ENCODE measurements around the gene LAT.

The LAT gene

GRCh38 chr16:29009050-29009837, 24.4 kb downstream of the LAT start:
- no peak for DNase-seq

- DNase-seq: no peak
Observed at GRCh38 chr16:29009838-29010166, 24.9 kb downstream of the LAT start.

GRCh38 chr16:29011112-29011511, 26.3 kb downstream of the LAT start:
- DNase-seq: peak; percentile 11

- no peak for DNase-seq
Observed at GRCh38 chr16:29011851-29012250, 27.0 kb downstream of the LAT start.

- no peak for DNase-seq
Observed at GRCh38 chr16:29012913-29013553, 28.2 kb downstream of the LAT start.

- no peak for DNase-seq
Observed at GRCh38 chr16:29014561-29015069, 29.8 kb downstream of the LAT start.

- DNase-seq: no peak
Observed at GRCh38 chr16:29022196-29022595, 37.3 kb downstream of the LAT start.

GRCh38 chr16:29023279-29024277, 38.7 kb downstream of the LAT start:
- DNase-seq: no peak

GRCh38 chr16:29024278-29024677, 39.4 kb downstream of the LAT start:
- DNase-seq: no peak

GRCh38 chr16:29025218-29025617, 40.4 kb downstream of the LAT start:
- no peak for DNase-seq

GRCh38 chr16:29025735-29026134, 40.9 kb downstream of the LAT start:
- no peak for DNase-seq

GRCh38 chr16:29028457-29029167, 43.8 kb downstream of the LAT start:
- no peak for DNase-seq

- peak; percentile 80 for DNase-seq
Observed at GRCh38 chr16:29029168-29029994, 44.5 kb downstream of the LAT start.

GRCh38 chr16:29030086-29030840, 45.4 kb downstream of the LAT start:
- peak; percentile 69 for DNase-seq
